ENCODE results near the gene RUNX2.

Gene RUNX2

DNA sequence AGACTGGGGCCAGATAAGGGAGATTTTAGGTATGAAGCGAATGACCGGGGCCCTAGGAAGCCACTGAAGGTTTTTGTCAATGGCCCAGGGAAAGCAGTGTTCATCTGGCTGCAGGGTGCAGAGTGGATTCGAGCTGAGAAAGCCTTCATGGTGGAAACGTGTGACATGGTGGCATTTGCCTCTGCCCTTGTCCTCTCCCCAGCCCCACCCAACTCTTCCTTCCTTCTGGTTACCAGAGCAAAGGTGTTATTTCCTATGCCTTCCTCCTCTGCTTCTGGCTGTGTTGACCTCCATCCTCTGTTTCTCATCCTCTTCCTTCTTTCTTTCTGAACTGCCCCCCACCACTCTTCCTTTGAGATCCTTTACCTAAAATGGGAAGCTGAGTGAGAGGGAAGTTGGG lies 244.7 kb downstream of the RUNX2 start:
- Histone ChIP-seq H3K9ac (ENCODE audit: low read depth in 1 of 2, low read length in 2 of 2) (no peak overlapping the region), H3K9me3 (ENCODE audit: control insufficient read depth in 1 of 2, low read length in 2 of 2) (no peaks in the 10 kb centered on the region), H3K27ac (ENCODE audit: low read depth, low read length) (no peak overlapping the region), H3K4me3 (ENCODE audit: low read depth in 1 of 2, low read length in 2 of 2) (no peak overlapping the region), H3K27me3 (ENCODE audit: control insufficient read depth in 1 of 2, insufficient read depth in 2 of 2, low read length in 2 of 2) (no peaks in the 10 kb centered on the region), H3K4me1 (ENCODE audit: control insufficient read depth in 1 of 2, insufficient read depth in 2 of 2, low read length in 2 of 2) (no peaks in the 10 kb centered on the region), H3K36me3 (ENCODE audit: control insufficient read depth in 1 of 2, insufficient read depth in 2 of 2, low read length in 2 of 2) (no peaks in the 10 kb centered on the region)

GRCh38 chr6:45574014-45574461 lies 245.9 kb downstream of the RUNX2 start:
- H3K9ac ChIP-seq (ENCODE audit: low read depth in 1 of 2, low read length in 2 of 2) = no peak overlapping the region
- H3K36me3 ChIP-seq (ENCODE audit: control insufficient read depth in 1 of 2, insufficient read depth in 2 of 2, low read length in 2 of 2) = no peaks in the 10 kb centered on the region
- no peaks in the 10 kb centered on the region for H3K4me1 ChIP-seq (ENCODE audit: control insufficient read depth in 1 of 2, insufficient read depth in 2 of 2, low read length in 2 of 2)
- H3K9me3 ChIP-seq (ENCODE audit: control insufficient read depth in 1 of 2, low read length in 2 of 2) = no peaks in the 10 kb centered on the region
- H3K27me3 ChIP-seq (ENCODE audit: control insufficient read depth in 1 of 2, insufficient read depth in 2 of 2, low read length in 2 of 2) = no peaks in the 10 kb centered on the region
- no peak overlapping the region for H3K4me3 ChIP-seq (ENCODE audit: low read depth in 1 of 2, low read length in 2 of 2)
- H3K27ac ChIP-seq (ENCODE audit: low read depth, low read length) = no peak overlapping the region

DNA sequence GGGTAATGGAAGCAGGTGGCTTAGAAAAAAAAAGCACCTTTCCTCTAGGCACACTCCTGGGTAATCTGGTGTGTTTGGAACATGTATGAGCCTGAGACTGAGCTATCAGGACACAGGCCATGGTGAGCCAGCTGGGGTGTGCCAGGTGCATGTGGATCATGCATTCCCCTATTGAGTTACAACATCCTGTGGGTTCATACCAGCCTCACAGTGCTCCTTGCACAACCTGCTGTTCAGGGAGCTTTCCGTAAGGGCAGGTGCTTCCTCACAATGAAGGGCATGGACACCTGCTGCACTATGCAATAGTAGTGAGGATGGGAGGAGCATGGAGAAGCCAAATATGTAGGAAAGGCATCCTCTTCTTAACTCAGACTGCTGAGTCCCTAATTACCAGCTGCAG lies 246.8 kb downstream of the RUNX2 start:
- H3K9me3 ChIP-seq (ENCODE audit: control insufficient read depth in 1 of 2, low read length in 2 of 2) = no peaks in the 10 kb centered on the region
- no peak overlapping the region for H3K27ac ChIP-seq (ENCODE audit: low read depth, low read length)

DNA sequence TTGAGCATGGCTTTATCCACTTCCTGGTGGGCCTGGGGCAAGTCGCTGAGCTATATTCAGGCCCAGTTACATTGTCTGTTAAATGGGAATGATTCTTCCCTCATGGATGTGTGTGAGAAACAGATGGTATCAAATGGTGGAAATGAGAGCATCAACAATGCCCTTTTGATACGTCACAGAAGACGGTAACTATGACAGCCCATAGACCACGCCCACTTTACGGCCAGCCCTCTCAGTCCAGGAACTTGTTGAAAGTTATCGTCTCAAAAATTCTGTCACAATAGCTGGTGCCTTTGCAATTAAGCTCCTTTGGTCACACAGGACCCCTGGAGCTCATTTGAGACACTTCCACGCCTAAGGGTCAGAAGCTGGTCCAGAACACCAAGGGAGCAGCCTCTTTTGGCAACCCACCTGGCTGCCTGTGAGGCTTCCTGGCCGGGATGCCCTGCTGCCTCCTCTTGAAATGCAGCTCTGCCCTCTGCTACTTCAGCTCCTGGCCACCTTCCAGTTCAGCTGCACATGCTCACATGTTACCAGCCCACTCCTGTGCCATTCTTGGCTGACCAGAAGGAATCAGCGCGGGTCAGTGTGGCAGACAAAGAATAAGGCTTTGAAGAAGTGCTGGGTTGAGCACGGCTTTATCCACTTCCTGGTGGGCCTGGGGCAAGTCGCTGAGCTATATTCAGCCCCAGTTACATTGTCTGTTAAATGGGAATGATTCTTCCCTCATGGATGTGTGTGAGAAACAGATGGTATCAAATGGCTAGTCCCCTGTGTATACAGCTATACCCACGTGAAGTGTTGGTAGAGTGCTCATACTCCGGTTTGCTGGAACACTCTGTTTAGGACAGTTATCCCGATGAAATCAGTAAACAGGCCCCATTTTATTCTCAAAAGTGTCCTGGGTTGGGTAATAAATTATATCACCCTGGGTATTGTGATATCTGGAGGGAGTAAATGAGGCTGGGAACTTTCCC lies 248.8 kb downstream of the RUNX2 start:
- Histone ChIP-seq H3K36me3 (ENCODE audit: control insufficient read depth in 1 of 2, insufficient read depth in 2 of 2, low read length in 2 of 2) (no peaks in the 10 kb centered on the region), H3K27ac (ENCODE audit: low read depth, low read length) (no peak overlapping the region), H3K9ac (ENCODE audit: low read depth in 1 of 2, low read length in 2 of 2) (no peak overlapping the region), H3K4me1 (ENCODE audit: control insufficient read depth in 1 of 2, insufficient read depth in 2 of 2, low read length in 2 of 2) (no peaks in the 10 kb centered on the region), H3K27me3 (ENCODE audit: control insufficient read depth in 1 of 2, insufficient read depth in 2 of 2, low read length in 2 of 2) (no peaks in the 10 kb centered on the region), H3K4me3 (ENCODE audit: low read depth in 1 of 2, low read length in 2 of 2) (no peak overlapping the region), H3K9me3 (ENCODE audit: control insufficient read depth in 1 of 2, low read length in 2 of 2) (no peaks in the 10 kb centered on the region)

More for the DNA sequence above, 246.8 kb downstream of the RUNX2 start:
- Histone ChIP-seq H3K9ac (ENCODE audit: low read depth in 1 of 2, low read length in 2 of 2) (no peak overlapping the region), H3K4me1 (ENCODE audit: control insufficient read depth in 1 of 2, insufficient read depth in 2 of 2, low read length in 2 of 2) (no peaks in the 10 kb centered on the region), H3K36me3 (ENCODE audit: control insufficient read depth in 1 of 2, insufficient read depth in 2 of 2, low read length in 2 of 2) (no peaks in the 10 kb centered on the region), H3K4me3 (ENCODE audit: low read depth in 1 of 2, low read length in 2 of 2) (no peak overlapping the region), H3K27me3 (ENCODE audit: control insufficient read depth in 1 of 2, insufficient read depth in 2 of 2, low read length in 2 of 2) (no peaks in the 10 kb centered on the region)

DNA sequence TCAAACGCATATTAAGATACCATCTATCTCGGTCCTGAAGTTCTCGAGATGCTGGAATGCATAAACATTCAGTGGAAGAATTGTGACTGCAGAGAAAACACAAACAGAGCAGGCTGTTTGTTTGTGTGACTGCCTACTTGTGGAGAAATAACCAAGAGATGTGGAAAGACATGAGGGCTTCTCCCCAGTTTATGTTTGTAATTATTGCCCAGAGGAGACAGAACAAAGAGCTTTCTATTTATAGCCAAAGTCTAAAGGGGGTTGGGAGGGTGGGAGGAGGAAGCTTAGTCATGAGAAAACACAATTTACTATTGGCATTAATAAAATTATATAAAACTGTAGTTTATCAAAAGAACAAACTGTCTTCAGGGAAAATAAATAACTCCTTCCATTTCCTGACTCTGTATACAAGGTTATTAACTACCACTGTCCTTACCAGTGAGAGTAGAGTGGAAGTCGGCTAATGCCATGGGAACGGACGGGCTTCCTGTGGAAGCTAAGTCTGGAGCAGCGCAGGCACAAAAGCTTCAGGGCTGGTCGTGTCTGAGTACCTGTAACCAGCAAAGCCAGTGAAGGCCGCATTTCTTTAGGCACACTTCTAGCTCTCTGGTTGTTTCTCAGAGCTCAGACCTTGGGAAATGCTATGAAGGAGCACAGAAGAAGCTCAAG lies 249.8 kb downstream of the RUNX2 start:
- Histone ChIP-seq H3K27ac (ENCODE audit: low read depth, low read length) (no peak overlapping the region), H3K9me3 (ENCODE audit: control insufficient read depth in 1 of 2, low read length in 2 of 2) (no peaks in the 10 kb centered on the region)

GRCh38 chr6:45584127-45584526 lies 256.0 kb downstream of the RUNX2 start:
- Histone ChIP-seq H3K27me3 (ENCODE audit: control insufficient read depth in 1 of 2, insufficient read depth in 2 of 2, low read length in 2 of 2) (no peaks in the 10 kb centered on the region), H3K27ac (ENCODE audit: low read depth, low read length) (no peak overlapping the region), H3K9me3 (ENCODE audit: control insufficient read depth in 1 of 2, low read length in 2 of 2) (no peaks in the 10 kb centered on the region), H3K9ac (ENCODE audit: low read depth in 1 of 2, low read length in 2 of 2) (no peak overlapping the region), H3K4me3 (ENCODE audit: low read depth in 1 of 2, low read length in 2 of 2) (no peak overlapping the region), H3K36me3 (ENCODE audit: control insufficient read depth in 1 of 2, insufficient read depth in 2 of 2, low read length in 2 of 2) (no peaks in the 10 kb centered on the region), H3K4me1 (ENCODE audit: control insufficient read depth in 1 of 2, insufficient read depth in 2 of 2, low read length in 2 of 2) (no peaks in the 10 kb centered on the region)

More for the DNA sequence above, 249.8 kb downstream of the RUNX2 start:
- no peak overlapping the region for H3K4me3 ChIP-seq (ENCODE audit: low read depth in 1 of 2, low read length in 2 of 2)
- H3K9ac ChIP-seq (ENCODE audit: low read depth in 1 of 2, low read length in 2 of 2) = no peak overlapping the region
- no peaks in the 10 kb centered on the region for H3K36me3 ChIP-seq (ENCODE audit: control insufficient read depth in 1 of 2, insufficient read depth in 2 of 2, low read length in 2 of 2)
- H3K4me1 ChIP-seq (ENCODE audit: control insufficient read depth in 1 of 2, insufficient read depth in 2 of 2, low read length in 2 of 2) = no peaks in the 10 kb centered on the region
- H3K27me3 ChIP-seq (ENCODE audit: control insufficient read depth in 1 of 2, insufficient read depth in 2 of 2, low read length in 2 of 2) = no peaks in the 10 kb centered on the region

DNA sequence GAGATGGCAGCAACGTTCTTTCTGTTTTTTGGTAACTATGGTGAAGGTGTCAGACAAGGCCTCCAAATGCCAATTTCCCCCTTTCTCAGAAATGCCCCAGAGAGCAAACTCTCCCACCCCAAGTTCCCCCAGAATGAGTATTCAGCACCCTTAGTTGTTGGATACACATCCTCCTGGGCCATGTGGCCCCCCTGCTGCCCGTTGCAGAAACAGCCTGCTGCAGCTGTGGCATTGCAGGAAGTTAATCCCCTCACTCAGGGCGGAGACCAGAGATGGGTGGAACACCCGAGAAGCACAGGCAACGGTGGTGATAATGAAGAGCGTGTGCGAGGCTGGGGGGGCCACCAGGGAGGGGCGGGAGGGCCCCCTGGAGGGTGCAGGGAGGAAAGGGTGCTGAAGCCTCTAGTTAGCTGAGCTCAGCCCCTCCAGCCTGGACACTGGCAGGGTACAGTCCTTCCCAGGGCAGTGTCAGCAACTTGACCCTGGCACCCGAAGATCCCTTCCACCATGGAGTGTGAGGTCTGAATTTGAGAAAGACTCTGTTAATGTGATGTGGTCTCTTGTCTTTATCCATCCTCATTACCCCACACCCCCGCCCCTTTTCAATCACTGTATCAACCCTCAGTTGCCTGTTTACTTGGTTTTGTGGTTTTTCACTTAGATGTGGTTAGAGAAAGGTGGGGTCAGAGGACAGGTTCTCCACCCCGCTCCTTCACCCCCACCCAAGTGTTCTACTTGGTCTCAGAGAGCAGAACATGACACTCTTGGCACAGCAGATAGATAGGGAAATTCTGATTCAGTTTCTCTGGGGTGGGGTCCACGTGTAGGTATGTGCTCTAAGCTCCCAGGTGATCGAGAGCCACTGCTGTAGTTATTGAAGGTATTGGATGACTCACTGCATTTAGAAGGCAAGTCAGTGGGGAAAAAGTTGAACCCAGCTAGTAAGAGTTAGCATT lies 258.4 kb downstream of the RUNX2 start:
- Histone ChIP-seq H3K27me3 (ENCODE audit: control insufficient read depth in 1 of 2, insufficient read depth in 2 of 2, low read length in 2 of 2) (no peaks in the 10 kb centered on the region), H3K27ac (ENCODE audit: low read depth, low read length) (no peak overlapping the region), H3K9ac (ENCODE audit: low read depth in 1 of 2, low read length in 2 of 2) (no peak overlapping the region), H3K9me3 (ENCODE audit: control insufficient read depth in 1 of 2, low read length in 2 of 2) (no peaks in the 10 kb centered on the region), H3K4me1 (ENCODE audit: control insufficient read depth in 1 of 2, insufficient read depth in 2 of 2, low read length in 2 of 2) (peaks cover 3 to 4% of the 10 kb centered on the region in 2 donors), H3K4me3 (ENCODE audit: low read depth in 1 of 2, low read length in 2 of 2) (no peak overlapping the region), H3K36me3 (ENCODE audit: control insufficient read depth in 1 of 2, insufficient read depth in 2 of 2, low read length in 2 of 2) (no peaks in the 10 kb centered on the region)

DNA sequence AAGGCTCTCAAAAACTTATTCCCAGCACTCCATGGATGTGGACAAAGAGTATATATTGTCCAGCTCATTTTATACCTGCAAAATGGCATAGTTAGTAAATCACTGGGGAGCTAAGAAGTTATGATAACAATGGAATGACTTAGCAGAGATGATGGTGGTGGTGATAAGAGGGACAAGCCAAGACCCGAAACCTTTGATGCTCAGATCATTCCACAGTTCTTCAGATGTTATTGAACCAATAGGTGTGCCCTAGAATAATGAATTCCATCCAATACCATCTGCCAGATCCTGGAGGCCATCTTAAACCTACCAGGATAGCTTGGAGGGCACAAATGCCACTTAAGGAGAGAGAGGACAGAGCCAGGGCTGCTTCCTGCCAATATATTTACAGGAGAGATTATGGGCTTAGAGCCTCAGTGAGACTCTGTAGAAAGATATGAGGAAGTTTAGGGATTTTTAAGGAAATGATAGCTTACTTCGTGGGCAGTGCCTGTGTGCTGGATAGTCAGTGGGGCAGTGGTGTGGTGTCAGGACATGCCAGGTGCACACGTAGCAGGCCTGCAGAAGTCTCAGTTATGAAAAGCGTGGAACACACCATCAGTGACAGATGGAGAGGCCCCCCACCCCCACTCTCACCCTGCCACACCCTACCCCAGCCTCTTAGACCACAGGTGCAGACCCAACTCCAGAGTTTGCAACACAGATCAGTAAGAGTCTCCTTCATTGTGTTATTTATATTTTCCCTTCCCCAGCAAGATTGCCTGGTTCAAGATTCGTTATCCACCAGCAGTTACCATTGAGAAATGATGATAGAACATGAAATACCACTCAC lies 259.3 kb downstream of the RUNX2 start:
- no peaks in the 10 kb centered on the region for H3K9me3 ChIP-seq (ENCODE audit: control insufficient read depth in 1 of 2, low read length in 2 of 2)
- H3K36me3 ChIP-seq (ENCODE audit: control insufficient read depth in 1 of 2, insufficient read depth in 2 of 2, low read length in 2 of 2) = no peaks in the 10 kb centered on the region
- H3K4me3 ChIP-seq (ENCODE audit: low read depth in 1 of 2, low read length in 2 of 2) = no peak overlapping the region
- H3K27ac ChIP-seq (ENCODE audit: low read depth, low read length) = no peak overlapping the region
- H3K27me3 ChIP-seq (ENCODE audit: control insufficient read depth in 1 of 2, insufficient read depth in 2 of 2, low read length in 2 of 2) = no peaks in the 10 kb centered on the region
- H3K9ac ChIP-seq (ENCODE audit: low read depth in 1 of 2, low read length in 2 of 2) = no peak overlapping the region
- peaks cover 3 to 4% of the 10 kb centered on the region in 2 donors for H3K4me1 ChIP-seq (ENCODE audit: control insufficient read depth in 1 of 2, insufficient read depth in 2 of 2, low read length in 2 of 2)

DNA sequence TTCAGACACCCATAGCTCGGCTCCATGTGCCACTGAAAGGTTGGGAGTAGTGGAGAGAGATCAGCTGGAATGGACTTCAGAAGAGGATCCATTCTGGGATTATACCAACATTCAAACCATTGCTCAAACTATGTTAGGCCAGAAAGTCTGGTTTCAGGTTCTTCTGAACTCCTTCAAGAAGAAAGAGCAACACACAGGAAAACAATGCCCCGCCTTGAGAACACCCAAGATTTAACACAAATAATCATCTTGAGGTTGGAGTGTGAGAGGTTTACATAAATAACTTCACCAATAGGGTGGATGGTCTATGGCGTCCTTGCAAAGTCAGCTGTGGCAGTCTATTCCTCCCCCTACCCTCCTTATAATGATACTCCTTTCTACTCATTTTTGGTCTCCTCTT lies 261.2 kb downstream of the RUNX2 start:
- H3K9ac ChIP-seq (ENCODE audit: low read depth in 1 of 2, low read length in 2 of 2) = no peak overlapping the region
- H3K27ac ChIP-seq (ENCODE audit: low read depth, low read length) = no peak overlapping the region
- H3K36me3 ChIP-seq (ENCODE audit: control insufficient read depth in 1 of 2, insufficient read depth in 2 of 2, low read length in 2 of 2) = no peaks in the 10 kb centered on the region
- H3K27me3 ChIP-seq (ENCODE audit: control insufficient read depth in 1 of 2, insufficient read depth in 2 of 2, low read length in 2 of 2) = no peaks in the 10 kb centered on the region
- no peaks in the 10 kb centered on the region for H3K9me3 ChIP-seq (ENCODE audit: control insufficient read depth in 1 of 2, low read length in 2 of 2)
- peaks cover 3 to 4% of the 10 kb centered on the region in 2 donors for H3K4me1 ChIP-seq (ENCODE audit: control insufficient read depth in 1 of 2, insufficient read depth in 2 of 2, low read length in 2 of 2)
- H3K4me3 ChIP-seq (ENCODE audit: low read depth in 1 of 2, low read length in 2 of 2) = no peak overlapping the region
